ENCODE measurements around the gene PRTG.

DNA sequence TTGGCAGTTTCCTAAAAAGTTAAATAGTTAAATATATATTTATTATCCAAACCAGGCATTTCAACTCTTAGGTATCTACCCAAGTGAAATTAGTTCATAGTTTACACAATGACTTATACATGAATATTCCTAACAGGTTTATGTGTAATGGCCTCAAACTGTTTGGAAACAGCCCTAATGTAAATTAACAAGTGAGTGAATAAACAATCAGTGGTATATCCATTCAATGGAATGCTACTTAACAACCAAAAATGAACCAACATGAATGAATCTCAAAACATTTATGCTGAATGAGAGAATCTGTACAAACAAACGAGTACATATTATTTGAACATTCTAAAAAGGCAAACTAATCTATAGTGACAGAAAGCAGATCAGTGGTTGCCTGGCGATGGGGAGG, 33.5 kb downstream of the PRTG start:
- no peak for TF ChIP-seq EZH2 (IDR thresholded peaks at IDR 0.05; ENCODE audit: insufficient read depth, poor library complexity, severe bottlenecking)
- no peak for TF ChIP-seq EZH2phosphoT487 (IDR thresholded peaks at IDR 0.05; ENCODE audit: insufficient read depth, low read depth)

Measured in GM23248 (cell line).